ENCODE data around the gene RBM38. TPM values are rescaled to one million over a fixed set of nuclear protein-coding genes. Genes with fewer than 3 reads are reported as not detected.
A peak's percentile ranks its signal among the peaks of the same experiment; 100 is the strongest.

Gene RBM38
- total and polyA plus RNA-seq, 5 experiments from 2014 or later, result 48.9 to 153 (median 117) TPM

DNA sequence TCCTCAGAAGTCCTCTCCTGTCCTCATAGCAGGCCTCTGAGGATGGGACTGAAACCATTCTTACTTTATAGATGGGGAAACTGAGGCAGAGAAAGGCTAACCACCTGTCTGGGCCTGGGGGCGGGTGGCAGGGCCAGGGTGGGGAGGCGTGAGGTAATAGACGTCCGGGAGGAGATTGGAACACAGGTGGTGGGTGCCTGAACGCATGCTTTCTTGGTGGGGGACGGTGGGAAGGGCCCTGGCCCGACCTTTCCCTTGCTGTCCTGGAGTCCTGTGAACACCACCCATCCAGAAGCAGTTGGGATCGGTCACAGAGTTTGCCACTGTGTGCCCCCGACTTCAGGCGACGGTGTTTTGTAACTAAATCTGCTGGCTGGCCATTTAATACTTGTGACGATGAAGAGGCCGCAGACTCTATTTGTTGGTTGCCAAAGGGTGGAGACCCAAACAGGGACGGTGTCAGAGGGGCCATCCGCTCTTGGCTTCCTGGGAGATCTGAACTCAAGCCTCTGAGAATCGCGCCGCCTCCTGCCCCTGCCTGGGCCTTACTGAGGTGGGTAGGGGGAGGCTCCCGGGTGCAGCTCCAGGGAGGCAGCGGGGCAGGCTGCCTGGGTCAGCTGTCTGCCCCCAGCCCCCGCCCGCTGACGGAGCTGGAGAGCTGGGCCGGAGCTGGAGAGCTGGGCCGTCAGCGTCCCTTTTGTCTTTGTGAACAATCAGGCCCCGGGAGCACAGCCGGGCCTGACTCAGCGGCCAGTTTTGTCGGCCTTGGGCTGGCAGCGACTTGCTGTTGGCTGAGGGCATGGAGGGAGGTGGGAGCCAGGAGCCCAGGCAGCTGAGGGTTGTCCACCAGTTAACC lies 4.1 kb downstream of the RBM38 start:
- ATAC-seq (no peak), DNase-seq (peak in 2 of 10 donors; percentile 1 to 52)
- POLR2A ChIA-PET, result interaction anchor here (1.5 to 10.0 kb wide), 4 partner anchors 7 to 224 kb away, joined by 3 to 218 read pairs (median 88); partner anchors contain the start of gene ZBP1
- no peaks in the 10 kb centered on the region for H3K27me3 Mint-ChIP-seq
- peaks cover 0 to 56% (median 40%) of the 10 kb centered on the region in 3 donors for H3K36me3 Mint-ChIP-seq
- H3K4me3 Mint-ChIP-seq, result peak overlapping the region; percentile 44 to 99 (median 88)
- H3K9me3 Mint-ChIP-seq, result peaks cover 0 to 3% (median 0%) of the 10 kb centered on the region in 9 donors
- peaks cover 41 to 83% (median 80%) of the 10 kb centered on the region in 4 donors for H3K4me1 Mint-ChIP-seq
- peak overlapping the region in 9 of 10 donors; percentile 68 to 100 (median 98) for H3K27ac Mint-ChIP-seq

DNA sequence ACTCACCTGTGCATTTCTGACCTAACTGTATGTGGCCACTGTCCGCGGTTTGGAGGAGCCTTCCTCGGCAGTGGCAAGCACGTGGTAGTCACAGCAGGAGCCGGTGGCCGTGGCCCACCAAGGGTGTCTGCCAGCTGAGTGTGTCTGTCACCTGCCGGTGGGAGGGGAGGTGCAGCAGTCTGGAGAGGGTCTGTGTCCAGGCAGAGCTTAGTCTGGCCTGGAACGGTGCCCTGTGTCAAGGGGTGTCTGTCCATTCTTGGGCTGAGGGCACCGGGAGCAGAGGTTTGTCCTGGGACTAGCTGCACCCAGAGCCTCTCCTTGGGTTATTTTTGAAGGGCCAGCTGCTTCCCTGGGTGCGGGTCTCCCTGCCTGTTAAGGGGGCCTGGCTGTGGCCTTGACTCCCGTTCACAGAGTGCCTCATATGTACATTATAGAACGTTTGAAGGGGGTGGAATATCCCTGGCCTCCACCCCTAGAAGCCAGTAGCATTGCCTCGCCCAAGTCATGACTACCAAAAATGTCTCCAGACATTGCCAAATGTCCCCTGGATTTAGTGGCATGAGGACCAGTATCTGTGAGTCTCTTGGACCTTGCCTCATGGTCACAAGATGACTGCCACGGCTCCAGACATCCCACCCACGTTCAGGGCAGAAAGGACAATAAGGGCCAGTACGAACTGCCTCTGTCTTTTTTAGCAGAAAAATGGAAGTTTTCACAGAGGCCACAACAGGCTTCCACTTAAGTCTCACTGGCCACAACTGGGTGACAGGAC lies 5.2 kb downstream of the RBM38 start:
- H3K9me3 Mint-ChIP-seq, result peaks cover 0 to 3% (median 0%) of the 10 kb centered on the region in 9 donors
- DNase-seq (peak in 2 of 10 donors; percentile 0 to 55), ATAC-seq (no peak)
- no peaks in the 10 kb centered on the region for H3K27me3 Mint-ChIP-seq
- H3K4me3 Mint-ChIP-seq, result peak overlapping the region; percentile 10 to 91 (median 83)
- H3K36me3 Mint-ChIP-seq, result peaks cover 0 to 67% (median 43%) of the 10 kb centered on the region in 3 donors
- peak overlapping the region in 9 of 10 donors; percentile 95 to 100 (median 98) for H3K27ac Mint-ChIP-seq
- POLR2A ChIA-PET, result interaction anchor here (0.6 to 11.6 kb wide), 6 partner anchors 6 to 1602 kb away, joined by 3 to 218 read pairs (median 22); partner anchors contain the start of gene RBM38
- H3K4me1 Mint-ChIP-seq, result peaks cover 42 to 86% (median 84%) of the 10 kb centered on the region in 4 donors

DNA sequence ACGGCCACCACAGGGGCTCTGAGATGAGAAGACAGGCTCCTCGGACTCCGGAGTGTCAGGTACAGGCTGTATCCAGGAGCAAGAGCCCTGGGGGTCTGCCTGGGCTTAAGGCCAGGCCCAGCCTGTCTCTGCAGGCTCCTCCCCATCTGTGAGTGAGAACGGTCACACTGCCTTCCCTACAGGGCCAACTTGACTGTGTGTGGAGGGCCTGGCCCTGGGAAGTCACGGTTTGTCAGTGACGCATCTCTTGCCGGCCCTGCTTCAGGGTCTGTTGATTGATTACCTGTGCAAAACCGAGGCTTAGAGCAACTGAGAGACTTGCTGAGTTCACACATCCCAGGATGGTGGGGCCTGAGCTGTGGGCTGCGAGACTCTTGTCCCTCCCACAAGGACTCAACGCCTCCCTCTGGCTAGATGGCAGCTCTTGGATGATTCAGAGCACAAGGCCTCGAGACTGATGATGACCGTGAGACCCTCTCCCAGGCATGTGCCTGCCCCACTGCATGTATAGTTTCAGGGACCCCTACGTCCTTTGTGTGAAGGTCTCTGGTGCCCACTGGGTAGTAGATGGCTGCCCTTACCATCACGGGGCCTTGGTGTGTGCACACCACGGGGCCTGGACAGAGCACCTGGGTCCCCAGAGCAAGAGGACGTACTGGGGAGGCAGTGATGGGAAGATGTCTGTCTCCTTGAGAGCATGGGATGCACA lies 5.9 kb downstream of the RBM38 start:
- peak in 3 of 10 donors; percentile 4 to 64 (median 29) for DNase-seq
- POLR2A ChIA-PET, result interaction anchor here (0.6 to 11.6 kb wide), 16 partner anchors 6 to 1635 kb away, joined by 3 to 229 read pairs (median 9); partner anchors contain the start of genes ATP5F1E, RBM38 and ZBP1
- H3K27me3 Mint-ChIP-seq, result no peaks in the 10 kb centered on the region
- H3K27ac Mint-ChIP-seq, result peak overlapping the region; percentile 95 to 100 (median 98)
- ATAC-seq, result no peak
- H3K4me1 Mint-ChIP-seq, result peaks cover 47 to 93% (median 92%) of the 10 kb centered on the region in 4 donors
- peak overlapping the region; percentile 79 to 96 (median 89) for H3K4me3 Mint-ChIP-seq
- H3K36me3 Mint-ChIP-seq, result peaks cover 0 to 74% (median 46%) of the 10 kb centered on the region in 3 donors
- peaks cover 0 to 3% (median 0%) of the 10 kb centered on the region in 9 donors for H3K9me3 Mint-ChIP-seq

DNA sequence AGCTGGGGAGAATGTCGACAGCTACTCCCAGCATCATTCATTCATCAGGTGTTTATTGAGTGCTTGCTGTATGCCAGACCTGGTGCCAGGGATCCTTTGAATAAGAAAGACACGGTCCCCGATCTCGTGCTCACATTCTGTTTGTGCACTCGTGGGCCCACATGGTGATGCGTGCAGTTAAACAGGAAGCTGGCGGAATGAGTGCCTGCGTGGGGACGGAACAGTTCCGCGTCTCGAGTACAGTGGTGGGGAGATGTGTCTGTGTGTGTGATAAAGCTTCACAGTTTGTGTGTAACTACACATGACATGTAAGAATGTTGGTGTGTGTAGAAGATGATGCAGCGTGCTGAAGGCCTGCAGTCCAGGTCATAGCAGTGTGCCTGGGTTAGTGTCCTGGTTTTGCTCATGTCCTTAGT lies 6.5 kb downstream of the RBM38 start:
- POLR2A ChIA-PET, result interaction anchor here (0.7 to 11.6 kb wide), 25 partner anchors 7 to 1635 kb away, joined by 3 to 229 read pairs (median 5); partner anchors contain the start of genes ATP5F1E, RAE1, RBM38 and ZBP1

DNA sequence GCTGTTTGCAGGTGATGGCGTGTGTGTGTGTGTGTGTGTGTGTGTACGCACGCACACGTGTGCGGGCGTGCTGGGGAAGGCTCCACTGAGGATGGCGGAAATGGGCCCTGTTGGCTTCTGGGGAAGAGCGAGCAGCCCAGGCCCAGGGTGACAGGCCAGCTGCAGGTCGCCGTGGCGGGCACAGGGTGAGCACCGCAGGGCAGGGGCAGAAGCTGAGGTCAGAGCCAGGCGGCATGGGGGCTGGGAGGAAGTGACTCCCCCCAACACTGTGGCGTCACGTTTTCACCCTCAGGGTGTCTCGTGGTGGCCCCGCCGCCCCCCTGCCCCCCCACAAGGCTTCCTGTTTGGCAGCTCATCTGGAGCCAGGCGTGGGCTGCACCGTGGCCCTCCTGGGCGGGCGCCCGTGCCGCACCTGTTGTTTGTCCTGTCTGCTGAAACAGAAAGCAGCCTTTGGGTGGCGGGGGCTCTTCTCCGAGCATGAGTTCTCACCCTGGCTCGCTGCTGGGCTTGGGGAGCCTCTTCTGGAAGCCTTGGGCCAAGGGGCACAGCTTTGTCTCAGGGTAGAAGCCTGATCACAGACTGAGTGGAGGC lies 7.1 kb downstream of the RBM38 start:
- ATAC-seq, result peak; percentile 74 to 81
- Mint-ChIP-seq H3K27me3 (no peaks in the 10 kb centered on the region), H3K27ac (peak overlapping the region; percentile 95 to 100 (median 98)), H3K4me1 (peaks cover 47 to 98% (median 97%) of the 10 kb centered on the region in 4 donors), H3K9me3 (peaks cover 0 to 3% (median 0%) of the 10 kb centered on the region in 9 donors), H3K4me3 (peak overlapping the region; percentile 79 to 96 (median 89)), H3K36me3 (peaks cover 0 to 78% (median 41%) of the 10 kb centered on the region in 3 donors)
- DNase-seq, result peak; percentile 88 to 98 (median 94)
- POLR2A ChIA-PET, result interaction anchor here (0.6 to 11.6 kb wide), 32 partner anchors 7 to 1889 kb away, joined by 3 to 229 read pairs (median 4); partner anchors contain the start of genes ATP5F1E, RAE1, RBM38 and ZBP1

More for the DNA sequence above, 6.5 kb downstream of the RBM38 start:
- no peaks in the 10 kb centered on the region for H3K27me3 Mint-ChIP-seq
- H3K36me3 Mint-ChIP-seq, result peaks cover 0 to 78% (median 45%) of the 10 kb centered on the region in 3 donors
- DNase-seq, result peak in 9 of 10 donors; percentile 52 to 89 (median 74)
- H3K4me3 Mint-ChIP-seq, result peak overlapping the region; percentile 79 to 96 (median 89)
- H3K27ac Mint-ChIP-seq, result peak overlapping the region; percentile 95 to 100 (median 98)
- H3K4me1 Mint-ChIP-seq, result peaks cover 47 to 98% (median 97%) of the 10 kb centered on the region in 4 donors
- H3K9me3 Mint-ChIP-seq, result peaks cover 0 to 3% (median 0%) of the 10 kb centered on the region in 9 donors
- ATAC-seq, result peak; percentile 28 to 39

DNA sequence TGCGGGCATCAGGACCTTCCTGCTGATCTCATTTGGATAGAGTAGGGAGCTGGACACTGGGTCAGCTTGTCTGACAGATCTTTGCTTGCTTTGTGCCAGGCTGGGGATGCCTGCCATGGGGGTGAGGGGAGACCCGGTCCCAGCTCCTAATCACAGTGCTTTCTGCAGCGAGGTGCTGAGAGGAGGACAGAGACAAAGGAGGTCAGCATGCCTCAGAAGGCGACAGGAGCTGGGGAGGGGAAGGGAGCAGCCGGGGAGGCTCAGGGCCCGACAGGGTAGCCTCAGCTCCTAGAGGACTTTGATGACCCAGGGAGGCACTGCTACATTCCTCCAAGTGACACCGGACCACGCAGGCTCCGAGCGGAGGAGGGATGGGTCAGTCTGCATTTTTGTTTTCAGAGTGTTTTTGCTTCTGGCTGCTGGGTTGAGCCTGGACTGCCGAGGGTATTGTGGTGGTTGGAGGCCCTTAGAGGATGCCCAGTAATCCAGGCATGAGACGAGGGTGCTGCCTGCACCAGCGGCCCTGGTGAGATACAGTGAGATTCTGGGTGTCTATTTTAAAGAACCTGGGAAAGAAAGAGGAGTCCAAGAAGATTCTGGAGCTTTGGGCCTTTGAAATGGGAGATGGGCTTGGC lies 7.8 kb downstream of the RBM38 start:
- ATAC-seq, result no peak
- Mint-ChIP-seq H3K27me3 (no peaks in the 10 kb centered on the region), H3K4me3 (peak overlapping the region; percentile 79 to 96 (median 89)), H3K9me3 (peaks cover 0 to 3% (median 0%) of the 10 kb centered on the region in 9 donors), H3K4me1 (peaks cover 42 to 98% (median 97%) of the 10 kb centered on the region in 4 donors), H3K36me3 (peaks cover 0 to 79% (median 35%) of the 10 kb centered on the region in 3 donors), H3K27ac (peak overlapping the region; percentile 95 to 100 (median 98))
- POLR2A ChIA-PET, result interaction anchor here (0.6 to 11.6 kb wide), 27 partner anchors 8 to 1888 kb away, joined by 3 to 229 read pairs (median 5); partner anchors contain the start of genes RAE1, RBM38 and ZBP1
- peak in 2 of 10 donors; percentile 11 to 62 for DNase-seq

DNA sequence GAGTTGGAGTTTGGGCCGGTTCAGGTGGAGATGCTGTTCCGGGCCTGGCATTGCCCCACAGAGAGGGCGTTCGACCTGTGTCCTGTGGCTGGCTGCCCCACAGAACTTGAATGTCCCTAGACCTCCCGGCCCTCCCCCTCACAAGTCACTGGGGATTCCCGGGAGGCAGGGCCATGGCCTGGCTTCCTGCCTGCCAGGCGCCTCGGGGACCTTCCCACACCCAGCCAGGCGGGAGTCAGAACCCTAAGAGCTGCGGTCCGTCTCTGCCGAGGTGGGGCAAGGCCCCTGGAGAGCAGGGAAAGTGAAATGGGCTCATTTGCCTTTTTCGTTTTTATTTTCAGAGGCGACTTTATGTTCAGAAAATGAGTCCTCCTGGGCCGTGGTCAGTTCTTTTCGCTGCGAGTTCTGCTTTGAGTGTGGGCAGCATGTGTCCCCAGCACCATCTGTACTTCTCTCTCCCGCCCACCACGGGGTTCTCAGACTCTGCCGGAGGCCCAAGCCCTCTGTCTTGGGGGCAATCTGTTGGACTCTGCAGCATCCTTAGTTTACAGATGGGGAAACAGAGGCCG lies 8.5 kb downstream of the RBM38 start:
- no peaks in the 10 kb centered on the region for H3K27me3 Mint-ChIP-seq
- peak overlapping the region; percentile 79 to 96 (median 89) for H3K4me3 Mint-ChIP-seq
- no peak for ATAC-seq
- peaks cover 0 to 3% (median 0%) of the 10 kb centered on the region in 9 donors for H3K9me3 Mint-ChIP-seq
- peaks cover 0 to 77% (median 37%) of the 10 kb centered on the region in 3 donors for H3K36me3 Mint-ChIP-seq
- H3K27ac Mint-ChIP-seq, result peak overlapping the region; percentile 95 to 100 (median 98)
- DNase-seq, result peak in 5 of 10 donors; percentile 31 to 60 (median 49)
- peaks cover 36 to 98% (median 95%) of the 10 kb centered on the region in 4 donors for H3K4me1 Mint-ChIP-seq
- POLR2A ChIA-PET, result interaction anchor here (1.0 to 11.6 kb wide), 13 partner anchors 8 to 230 kb away, joined by 3 to 229 read pairs (median 15); partner anchors contain the start of genes RBM38 and ZBP1

DNA sequence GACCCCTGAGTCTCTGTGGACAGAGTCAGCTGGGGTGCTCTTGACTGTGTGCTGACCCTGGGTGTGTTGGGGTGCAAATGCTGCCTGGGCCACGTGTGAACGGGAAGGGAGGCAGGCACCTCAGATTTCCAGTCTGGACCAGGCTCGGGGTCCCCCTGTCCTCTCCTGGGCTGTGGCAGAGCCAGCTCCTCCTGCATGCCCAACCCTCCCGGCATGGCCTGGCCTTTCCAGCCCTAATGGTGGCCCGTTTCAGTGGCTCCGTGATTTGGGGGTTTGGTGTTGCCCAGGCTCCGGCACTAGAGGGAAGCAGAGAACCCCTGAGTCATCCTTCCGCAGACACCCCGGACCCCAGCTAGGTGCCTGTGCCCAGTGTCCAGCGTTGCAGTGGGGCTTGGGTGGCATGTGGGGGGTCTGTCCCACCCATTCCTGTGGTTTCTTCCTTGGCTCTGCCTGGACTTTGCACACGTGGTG lies 9.1 kb downstream of the RBM38 start:
- Mint-ChIP-seq H3K4me1 (peaks cover 38 to 98% (median 94%) of the 10 kb centered on the region in 4 donors), H3K4me3 (peak overlapping the region; percentile 79 to 96 (median 89)), H3K27ac (peak overlapping the region; percentile 93 to 100 (median 98)), H3K9me3 (peaks cover 0 to 3% (median 0%) of the 10 kb centered on the region in 9 donors), H3K36me3 (peaks cover 0 to 76% (median 35%) of the 10 kb centered on the region in 3 donors), H3K27me3 (no peaks in the 10 kb centered on the region)
- ATAC-seq, result no peak
- POLR2A ChIA-PET, result interaction anchor here (1.0 to 11.6 kb wide), 6 partner anchors 9 to 229 kb away, joined by 3 to 229 read pairs (median 26); partner anchors contain the start of gene RBM38
- DNase-seq, result peak in 3 of 10 donors; percentile 22 to 67 (median 30)

DNA sequence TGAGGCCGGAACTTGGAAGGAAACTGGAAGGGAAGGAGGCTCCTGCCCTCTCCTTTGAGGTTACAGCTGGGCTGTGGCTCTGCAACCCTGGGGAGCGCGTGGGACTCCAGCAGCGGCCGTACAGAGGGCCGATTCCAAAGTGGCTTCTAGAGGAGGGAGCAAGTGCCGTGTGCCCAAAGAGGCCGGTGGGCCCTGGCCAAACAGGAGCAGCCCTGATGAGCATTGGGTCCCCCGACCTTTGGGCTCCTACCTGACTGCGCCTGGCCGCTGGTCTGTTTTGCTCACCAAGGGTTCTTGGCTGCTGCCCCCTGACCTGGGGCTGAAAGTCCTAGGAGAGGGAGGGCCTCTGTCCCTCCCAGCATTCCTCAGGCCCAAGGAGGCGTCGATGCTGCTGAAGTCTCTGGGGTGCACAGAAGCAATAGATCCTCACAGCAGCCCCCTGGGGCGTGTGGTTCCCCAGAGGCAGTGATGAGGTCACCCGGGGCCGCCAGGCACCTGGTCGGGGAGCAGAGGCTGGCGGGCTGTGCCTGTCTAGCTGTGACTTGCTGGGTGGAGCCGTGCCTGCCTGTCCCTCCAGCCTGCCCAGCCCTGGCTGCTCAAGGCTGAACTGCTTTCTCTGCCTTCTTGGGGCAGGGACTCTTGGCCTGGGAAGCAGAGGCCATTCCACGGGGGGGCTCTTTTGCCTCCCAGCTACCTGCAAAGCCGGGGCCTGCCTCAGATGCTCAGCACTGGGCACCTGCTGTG lies 9.8 kb downstream of the RBM38 start:
- Mint-ChIP-seq H3K4me1 (peaks cover 36 to 93% (median 90%) of the 10 kb centered on the region in 4 donors), H3K36me3 (peaks cover 0 to 75% (median 31%) of the 10 kb centered on the region in 3 donors), H3K4me3 (peak overlapping the region; percentile 79 to 96 (median 89)), H3K27ac (peak overlapping the region; percentile 93 to 100 (median 98)), H3K9me3 (peaks cover 0 to 3% (median 0%) of the 10 kb centered on the region in 9 donors), H3K27me3 (no peaks in the 10 kb centered on the region)
- ATAC-seq, result peak in 1 of 2 donors; percentile 7
- DNase-seq, result peak in 7 of 10 donors; percentile 25 to 78 (median 47)
- POLR2A ChIA-PET, result interaction anchor here (0.6 to 11.6 kb wide), 10 partner anchors 10 to 925 kb away, joined by 3 to 229 read pairs (median 4); partner anchors contain the start of gene RBM38
